DND-41 (cell line): ENCODE data around the gene SIGMAR1.

ENCODE experiments used
- ATAC-seq: fragments of 200-7000 bp; cut with Tn5 transposase; 3 replicates; pipeline ENCODE4 v1.9.1; 2021; ENCODE audit warnings: low read depth; ENCODE audit not compliant: insufficient read depth
- DNase-seq: peaks from one replicate; pipeline ENCODE4 v3.0.0-alpha.2; 2020
- H2AFZ ChIP-seq: 2 replicates; pipeline ENCODE4 v1.6.0; 2012; ENCODE audit warnings: low read depth, low read length
- H3K27ac ChIP-seq: 2 replicates; pipeline ENCODE4 v1.5.1; 2012; ENCODE audit warnings: low read length, inconsistent platforms
- H3K27me3 ChIP-seq: fragments of 200-600 bp; sonication (generic); 2 replicates; pipeline ENCODE4 v1.6.0; 2012; ENCODE audit warnings: low read length, mild to moderate bottlenecking, inconsistent platforms; ENCODE audit not compliant: insufficient read depth, poor library complexity
- H3K36me3 ChIP-seq: 2 replicates; pipeline ENCODE4 v1.5.1; 2012; ENCODE audit warnings: low read length, inconsistent platforms; ENCODE audit not compliant: insufficient read depth
- H3K4me1 ChIP-seq: 2 replicates; pipeline ENCODE4 v1.5.1; 2012; ENCODE audit warnings: mild to moderate bottlenecking, low read length; ENCODE audit not compliant: insufficient read depth
- H3K4me2 ChIP-seq: 2 replicates; pipeline ENCODE4 v1.6.0; 2012; ENCODE audit warnings: mild to moderate bottlenecking, moderate library complexity, low read length, inconsistent platforms; ENCODE audit not compliant: insufficient read depth
- H3K4me3 ChIP-seq, 2 experiments: fragments of 200-600 bp in 1 of 2; shearing (Covaris generic) in 1 of 2; 2 replicates each; pipeline ENCODE4 v1.5.1; 2012 to 2016; ENCODE audit warnings: inconsistent platforms in 2 of 2, low read length in 2 of 2, mild to moderate bottlenecking in 2 of 2, low read depth in 1 of 2, moderate library complexity in 1 of 2
- H3K79me2 ChIP-seq: 2 replicates; pipeline ENCODE4 v1.6.0; 2012; ENCODE audit warnings: low read length, inconsistent platforms; ENCODE audit not compliant: insufficient read depth
- H3K9ac ChIP-seq: 2 replicates; pipeline ENCODE4 v1.6.0; 2012; ENCODE audit warnings: low read depth, mild to moderate bottlenecking, inconsistent platforms, low read length, moderate library complexity
- H3K9me3 ChIP-seq: 2 replicates; pipeline ENCODE4 v1.5.1; 2012; ENCODE audit warnings: low read length, moderate library complexity, mild to moderate bottlenecking, inconsistent platforms; ENCODE audit not compliant: insufficient read depth, severe bottlenecking
- H4K20me1 ChIP-seq: 2 replicates; pipeline ENCODE4 v1.6.0; 2012; ENCODE audit warnings: low read length; ENCODE audit not compliant: insufficient read depth
- CTCF ChIP-seq: IDR thresholded peaks from 2 replicates; pipeline ENCODE4 v1.5.1; 2012; ENCODE audit warnings: borderline replicate concordance, low read length, moderate library complexity, mild to moderate bottlenecking; ENCODE audit not compliant: poor library complexity, severe bottlenecking; ENCODE audit errors: extremely low read depth
- EZH2 ChIP-seq: IDR thresholded peaks from 3 replicates; pipeline ENCODE4 v1.6.1; 2012; ENCODE audit warnings: borderline replicate concordance, low read depth, mild to moderate bottlenecking, moderate library complexity, low read length, inconsistent platforms; ENCODE audit not compliant: severe bottlenecking

Gene SIGMAR1

DNA sequence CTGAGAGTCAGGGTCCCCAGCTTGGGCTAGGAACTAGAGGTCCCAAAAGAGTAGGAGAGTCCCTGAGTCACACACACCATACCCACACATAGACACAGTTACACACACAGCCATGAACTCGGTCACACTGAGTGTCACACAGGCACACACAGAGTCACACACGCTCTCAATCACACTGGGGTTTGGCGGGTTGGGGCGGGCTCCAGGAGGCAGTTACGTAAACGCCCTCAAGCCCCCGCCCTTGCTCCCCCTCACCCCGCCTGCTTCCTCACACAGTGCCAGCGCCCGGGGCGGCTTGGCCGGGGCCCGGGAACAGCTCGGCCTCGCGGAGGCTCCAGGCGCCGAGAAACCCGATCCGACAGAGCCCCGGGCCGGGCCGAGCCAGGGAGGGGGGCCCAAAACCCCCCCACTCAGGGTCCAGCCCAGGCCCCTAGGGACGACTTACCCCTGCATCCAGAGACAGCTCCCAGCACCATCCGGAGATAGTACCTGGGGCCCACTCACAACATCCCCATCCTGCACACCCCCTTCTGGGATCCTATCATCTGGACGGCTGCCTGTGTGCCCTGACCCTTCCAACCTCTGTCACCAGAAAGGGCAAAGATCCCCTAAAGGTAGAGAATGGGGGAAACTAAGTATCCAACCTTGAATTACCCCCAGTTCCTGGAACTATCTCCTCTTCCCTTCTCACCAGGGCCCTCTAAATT, 44.5 kb downstream of the SIGMAR1 start:
- Histone ChIP-seq H4K20me1 (no peaks in the 10 kb centered on the region), H3K27ac (no peak overlapping the region), H3K4me3 (no peak overlapping the region)

DNA sequence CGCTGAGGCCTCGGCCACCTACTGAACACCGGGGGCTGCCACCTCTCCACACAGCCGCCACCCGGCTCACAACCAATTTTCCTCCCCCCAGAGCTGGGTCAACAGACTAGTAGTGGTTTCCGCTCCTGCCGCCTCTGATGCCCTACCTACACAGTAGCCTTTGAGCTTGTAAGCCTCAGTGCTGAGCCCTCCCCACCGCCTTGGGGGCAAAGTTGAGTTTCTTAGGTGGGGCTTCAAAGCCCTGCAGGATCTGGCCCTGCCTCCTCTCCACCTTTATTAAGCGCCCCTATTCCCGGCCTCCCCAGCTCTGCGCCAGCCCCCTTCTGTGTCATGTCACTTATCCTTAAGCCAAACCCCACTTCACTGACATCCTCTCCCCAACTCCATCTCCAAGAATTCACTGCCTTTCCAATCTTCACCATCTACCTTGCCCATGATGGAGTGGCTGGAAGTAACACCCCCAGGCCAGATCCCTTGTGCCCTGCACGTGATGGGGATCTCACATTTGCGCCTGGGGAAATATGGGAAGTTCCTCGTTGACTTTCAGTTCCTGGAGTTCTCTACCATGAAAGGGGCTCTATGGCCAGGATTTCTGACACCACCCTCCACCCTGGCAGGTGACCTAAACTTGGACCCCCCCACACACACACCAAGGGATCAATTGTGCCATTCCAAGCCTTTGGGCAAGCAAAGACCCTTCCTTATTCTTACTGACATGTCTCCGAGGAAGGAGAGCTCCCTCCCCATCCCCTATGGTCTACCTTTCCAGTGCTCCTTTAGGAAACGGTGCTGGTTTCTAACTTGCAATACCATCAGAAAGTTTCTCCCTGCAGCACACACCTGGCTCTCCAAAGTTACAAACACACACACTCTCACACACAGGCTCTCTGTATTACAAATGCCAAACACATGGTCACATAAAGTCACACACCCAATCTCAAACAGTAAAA, 45.4 kb downstream of the SIGMAR1 start:
- no peaks in the 10 kb centered on the region for H3K79me2 ChIP-seq
- H2AFZ ChIP-seq = no peak overlapping the region
- TF ChIP-seq EZH2 (no peak), CTCF (no peak)
- H4K20me1 ChIP-seq = no peaks in the 10 kb centered on the region
- DNase-seq (no peak), ATAC-seq (no peak; the same call in 2 of the 3 replicates)
- no peak overlapping the region for H3K27ac ChIP-seq
- no peaks in the 10 kb centered on the region for H3K36me3 ChIP-seq
- H3K9me3 ChIP-seq = no peaks in the 10 kb centered on the region
- H3K9ac ChIP-seq = no peak overlapping the region
- H3K4me1 ChIP-seq = no peaks in the 10 kb centered on the region
- no peak overlapping the region for H3K4me2 ChIP-seq
- peaks cover 18% of the 10 kb centered on the region for H3K27me3 ChIP-seq
- no peak overlapping the region for H3K4me3 ChIP-seq

More for the DNA sequence above, 44.5 kb downstream of the SIGMAR1 start:
- TF ChIP-seq CTCF = no peak
- no peak for TF ChIP-seq EZH2
- no peaks in the 10 kb centered on the region for H3K4me1 ChIP-seq
- DNase-seq (peak; percentile 43), ATAC-seq (peak; percentile 86)
- H3K9ac ChIP-seq = no peak overlapping the region
- H3K9me3 ChIP-seq = no peaks in the 10 kb centered on the region
- no peak overlapping the region for H3K4me2 ChIP-seq
- H3K36me3 ChIP-seq = no peaks in the 10 kb centered on the region
- no peak overlapping the region for H2AFZ ChIP-seq
- peaks cover 18% of the 10 kb centered on the region for H3K27me3 ChIP-seq
- H3K79me2 ChIP-seq = no peaks in the 10 kb centered on the region

DNA sequence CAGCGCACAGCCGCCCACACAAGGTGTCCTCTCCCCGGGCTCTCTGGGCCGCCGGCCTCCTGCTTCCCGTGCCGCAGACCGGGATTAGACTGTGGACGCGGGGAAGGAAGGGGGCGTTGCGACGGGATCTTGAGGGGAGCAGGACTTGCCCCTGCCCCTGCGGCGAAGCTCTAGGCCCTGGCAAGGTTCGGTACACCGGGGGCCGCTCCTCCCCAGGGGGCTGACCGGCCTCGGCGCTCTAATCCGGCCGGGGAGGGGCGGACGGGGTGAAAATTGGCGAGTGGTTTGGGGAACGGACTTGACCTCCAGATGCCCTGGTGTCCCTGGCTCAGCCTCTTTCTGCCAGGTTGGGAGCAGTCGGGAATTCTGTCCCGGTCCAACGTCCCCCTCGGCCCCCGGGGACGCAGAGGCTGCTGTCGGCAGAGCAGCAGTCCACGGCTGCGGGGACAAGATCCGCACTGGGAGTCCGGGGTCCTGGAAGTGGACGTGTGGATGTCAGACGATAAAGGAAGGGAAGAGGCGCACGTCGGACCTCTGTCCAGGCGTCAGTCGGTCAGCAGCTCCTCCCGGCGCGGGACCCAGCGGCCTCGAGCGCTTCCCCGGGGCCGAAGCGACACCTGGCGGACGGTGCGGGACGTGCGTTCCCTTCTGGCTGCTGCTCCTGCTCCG, 46.2 kb downstream of the SIGMAR1 start:
- H3K79me2 ChIP-seq = no peaks in the 10 kb centered on the region
- H3K9me3 ChIP-seq = no peaks in the 10 kb centered on the region
- H2AFZ ChIP-seq = no peak overlapping the region
- H3K27me3 ChIP-seq = peaks cover 25% of the 10 kb centered on the region
- H4K20me1 ChIP-seq = no peaks in the 10 kb centered on the region
- no peak overlapping the region for H3K27ac ChIP-seq
- ATAC-seq = peak; percentile 64; the same call in 2 of the 3 replicates
- no peak overlapping the region for H3K9ac ChIP-seq
- no peaks in the 10 kb centered on the region for H3K4me1 ChIP-seq
- no peak overlapping the region for H3K4me2 ChIP-seq
- TF ChIP-seq CTCF = peak; percentile 45
- TF ChIP-seq EZH2 = no peak
- DNase-seq = peak; percentile 36
- H3K4me3 ChIP-seq = no peak overlapping the region
- no peaks in the 10 kb centered on the region for H3K36me3 ChIP-seq
